Adrenal gland (tissue), 12 donors: ENCODE measurements around the gene TMEM132A. TPM values are rescaled to one million over a fixed set of nuclear protein-coding genes. Genes with fewer than 3 reads are reported as not detected.

Experiments
- DNase-seq, 7 donors: peaks; one replicate each; pipeline ENCODE4 v3.0.0-alpha.2; 2019 to 2020
- H3K27ac ChIP-seq, 5 donors: fragments of 200-600 bp; sonication (generic) in 4 of 5; 1 replicate in 3 of 5; 2 replicates in 2 of 5; pipeline versions ENCODE4 v1.5.1 to v1.8.0; 2016 to 2020; ENCODE audit warnings: mild to moderate bottlenecking in 1 of 5
- H3K27me3 ChIP-seq: fragments of 200-600 bp; 2 replicates; pipeline ENCODE4 v1.8.0; 2021
- H3K36me3 ChIP-seq, 2 donors: fragments of 200-600 bp; replicated peaks in 1 of 2; 1 replicate in 1 of 2; 2 replicates in 1 of 2; pipeline versions ENCODE4 v1.5.1 to v1.8.0; 2018 to 2022
- H3K4me1 ChIP-seq, 2 donors: fragments of 200-600 bp; replicated peaks in 1 of 2; 1 replicate in 1 of 2; 2 replicates in 1 of 2; pipeline versions ENCODE4 v1.5.1 to v1.8.0; 2018 to 2021
- H3K4me3 ChIP-seq, 4 donors: fragments of 200-600 bp; sonication (generic) in 3 of 4; one replicate each; pipeline ENCODE4 v1.5.1; 2016 to 2018
- H3K9me3 ChIP-seq, 3 donors: fragments of 200-600 bp; sonication (generic) in 1 of 3; replicated peaks in 1 of 3; 1 replicate in 2 of 3; 2 replicates in 1 of 3; pipeline versions ENCODE4 v1.5.1 to v1.8.0; 2016 to 2021
- CTCF ChIP-seq, 6 experiments: fragments of 450-650 bp in 4 of 6; fragments of 200-600 bp in 2 of 6; sonication (generic) in 1 of 6; IDR thresholded peaks; 1 replicate in 5 of 6; 2 replicates in 1 of 6; pipeline versions ENCODE4 v1.5.1 to v1.8.0; 2016 to 2021; ENCODE audit warnings: antibody characterized with exemption in 6 of 6, mild to moderate bottlenecking in 2 of 6, moderate library complexity in 1 of 6
- POLR2A ChIP-seq, 2 donors: fragments of 450-650 bp; IDR thresholded peaks; one replicate each; pipeline ENCODE4 v1.6.1; 2017; ENCODE audit warnings: antibody characterized with exemption in 2 of 2, mild to moderate bottlenecking in 2 of 2, moderate library complexity in 1 of 2
- WGBS, 4 donors: extraction: QIAGEN DNeasy Blood & Tissue Kit in 2 of 4; methylation state at CpG; one replicate each; pipeline versions ENCODE4 v1.1.5 to v1.1.7; 2013 to 2017; 5-methylcytosine and 5-hydroxymethylcytosine counted together
- intact Hi-C, 2 donors: fragments of 100-400 bp; cut with DNase I; formaldehyde crosslinking; loops; one replicate each; pipeline versions ENCODE4 v1.14.1 to v1.15.0; 2022 to 2023
- polyA plus RNA-seq, 3 donors: library from polyadenylated mRNA; stranded (reverse); fragments of 200-250 nt in 2 of 3; fragments of 350-450 nt in 1 of 3; fragmentation: Illumina TruSeq in 1 of 3; extraction: RNeasy Lipid Tissue Mini Kit (QIAGEN cat#74804) in 1 of 3; gene quantifications; one replicate each; pipeline ENCODE4 v1.2.3, GENCODE V29; 2013 to 2014
- total RNA-seq, 9 donors: library from RNA; depleted of rRNA in 4 of 9; stranded (reverse); fragments of >200 nt in 4 of 9; fragments of 120-200 nt in 1 of 9; fragmentation: NEBNext Ultra II Directional in 1 of 9; extraction: Animal tissue kit (Norgen Biotek cat#: 25700) in 1 of 9; gene quantifications; one replicate each; pipeline versions ENCODE4 v1.1.0 to v1.2.4, GENCODE V29; 2013 to 2023
- donor health status: healthy with polysubstance abuse.
- donor health status: Bipolar disorder and iron deficiency.
- donor health status: DM: yes; HTN: yes; CAD: no.
- donor health status: DM: no; HTN: no; CAD: no.
- donor health status: DM: no; HTN: no; CAD: no.
- donor health status: DM: yes; HTN: yes; CAD: no.

Gene TMEM132A
- total and polyA plus RNA-seq, 12 donors = 3.4 to 66.1 (median 38.8) TPM

GRCh38 chr11:60932605-60933356, 8.5 kb downstream of the TMEM132A start:
- Histone ChIP-seq H3K4me1 (no peaks in the 10 kb centered on the region), H3K9me3 (no peaks in the 10 kb centered on the region), H3K4me3 (no peak overlapping the region), H3K36me3 (no peaks in the 10 kb centered on the region), H3K27me3 (no peaks in the 10 kb centered on the region), H3K27ac (no peak overlapping the region)
- TF ChIP-seq CTCF (IDR thresholded peaks at IDR 0.05) (no peak), POLR2A (IDR thresholded peaks at IDR 0.05) (no peak)
- no peak for DNase-seq
- 65 to 78% (median 74%) methylated on average over 5 of the region's 5 CpGs for WGBS, 4 donors
- intact Hi-C loops = no loop called here

- H3K36me3 ChIP-seq = no peaks in the 10 kb centered on the region
- H3K4me3 ChIP-seq = no peak overlapping the region
- H3K4me1 ChIP-seq = no peaks in the 10 kb centered on the region
- H3K27me3 ChIP-seq = no peaks in the 10 kb centered on the region
- 92 to 95% (median 94%) methylated on average over 24 to 37 of the region's 37 CpGs for WGBS, 4 donors
- no peak for TF ChIP-seq CTCF (IDR thresholded peaks at IDR 0.05)
- no peak for TF ChIP-seq POLR2A (IDR thresholded peaks at IDR 0.05)
- intact Hi-C loops = no loop called here
- H3K27ac ChIP-seq = no peak overlapping the region
- no peaks in the 10 kb centered on the region for H3K9me3 ChIP-seq
- no peak for DNase-seq
Observed at GRCh38 chr11:60933416-60934123, 9.3 kb downstream of the TMEM132A start.

DNA sequence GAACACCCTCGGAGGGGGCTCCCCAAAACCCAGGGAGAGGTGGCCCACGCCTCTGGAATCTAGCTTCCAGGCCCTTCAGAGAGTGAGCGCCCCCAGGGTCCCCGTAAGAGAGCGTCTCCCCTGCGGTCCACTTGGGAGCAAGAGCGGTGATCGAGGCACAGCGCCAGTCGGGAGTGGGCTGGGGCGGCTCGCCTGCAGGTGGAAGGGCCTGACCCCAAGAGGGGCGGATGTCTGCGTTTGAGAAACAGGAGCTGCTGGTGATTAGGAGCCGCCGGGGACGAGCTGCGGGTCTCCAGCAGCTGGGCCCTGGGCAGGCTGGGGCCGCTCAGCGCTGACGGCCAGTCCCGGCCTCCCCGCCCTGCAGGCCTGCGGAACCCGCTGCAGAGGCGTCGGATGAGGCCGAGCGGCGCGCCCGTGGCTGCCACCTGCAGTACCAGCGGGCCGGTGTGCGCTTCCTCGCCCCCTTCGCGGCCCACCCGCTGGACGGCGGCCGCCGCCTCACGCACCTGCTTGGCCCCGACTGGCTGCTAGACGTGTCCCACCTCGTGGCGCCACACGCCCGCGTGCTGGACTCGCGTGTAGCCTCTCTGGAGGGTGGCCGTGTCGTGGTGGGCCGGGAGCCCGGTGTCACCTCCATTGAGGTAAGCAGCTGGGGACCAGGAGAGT, 10.0 kb downstream of the TMEM132A start:
- intact Hi-C loops = no loop called here
- H3K27ac ChIP-seq = no peak overlapping the region
- no peak overlapping the region for H3K4me3 ChIP-seq
- H3K36me3 ChIP-seq = no peaks in the 10 kb centered on the region
- H3K27me3 ChIP-seq = no peaks in the 10 kb centered on the region
- no peaks in the 10 kb centered on the region for H3K4me1 ChIP-seq
- TF ChIP-seq POLR2A (IDR thresholded peaks at IDR 0.05) (no peak), CTCF (IDR thresholded peaks at IDR 0.05) (no peak)
- WGBS, 4 donors = 88 to 95% (median 95%) methylated on average over 29 to 57 of the region's 57 CpGs
- H3K9me3 ChIP-seq = no peaks in the 10 kb centered on the region
- no peak for DNase-seq
